Stomach (tissue), 9 donors: ENCODE measurements around the gene SRSF3. TPM values are rescaled to one million over a fixed set of nuclear protein-coding genes. Genes with fewer than 3 reads are reported as not detected.
A peak's percentile ranks its signal among the peaks of the same experiment; 100 is the strongest.

Experiments used
- DNase-seq, 2 donors: peaks; one replicate each; pipeline versions ENCODE4 v3.0.0 to v3.0.0-alpha.2; 2013 to 2019
- H3K27ac ChIP-seq, 5 donors: fragments of 200-600 bp in 4 of 5; sonication (generic) in 4 of 5; one replicate each; pipeline ENCODE4 v1.5.1; 2013 to 2019; ENCODE audit warnings: mild to moderate bottlenecking in 1 of 5, moderate library complexity in 1 of 5
- H3K27me3 ChIP-seq, 3 donors: fragments of 200-600 bp; sonication (generic); one replicate each; pipeline ENCODE4 v1.5.1; 2017 to 2019; ENCODE audit warnings: mixed run types in 1 of 3
- H3K36me3 ChIP-seq, 4 donors: fragments of 200-600 bp; sonication (generic); 1 replicate in 3 of 4; 2 replicates in 1 of 4; pipeline ENCODE4 v1.5.1; 2016 to 2019
- H3K4me1 ChIP-seq, 4 donors: fragments of 200-600 bp; sonication (generic); one replicate each; pipeline ENCODE4 v1.5.1; 2016 to 2019
- H3K4me3 ChIP-seq, 4 donors: fragments of 200-600 bp; sonication (generic) in 3 of 4; one replicate each; pipeline ENCODE4 v1.5.1; 2016 to 2019; ENCODE audit warnings: mild to moderate bottlenecking in 1 of 4
- H3K9me3 ChIP-seq, 4 donors: fragments of 200-600 bp; sonication (generic); one replicate each; pipeline ENCODE4 v1.5.1; 2016 to 2019
- EP300 ChIP-seq: sonication (generic); formaldehyde crosslinking; IDR thresholded peaks from one replicate; pipeline ENCODE4 v1.6.1; 2017; ENCODE audit warnings: antibody characterized with exemption
- POLR2A ChIP-seq, 4 donors: fragments of 450-650 bp; IDR thresholded peaks; one replicate each; pipeline ENCODE4 v1.6.1; 2016; ENCODE audit warnings: antibody characterized with exemption in 4 of 4, control low read depth in 2 of 4, mild to moderate bottlenecking in 1 of 4, moderate library complexity in 1 of 4
- POLR2AphosphoS5 ChIP-seq, 3 donors: sonication (generic); formaldehyde crosslinking; IDR thresholded peaks; one replicate each; pipeline ENCODE4 v1.6.1; 2016; ENCODE audit warnings: antibody characterized with exemption in 3 of 3
- WGBS, 5 donors: extraction: QIAGEN DNeasy Blood & Tissue Kit in 3 of 5; methylation state at CpG; one replicate each; pipeline versions ENCODE4 v1.1.5 to v1.1.7; 2013 to 2018; 5-methylcytosine and 5-hydroxymethylcytosine counted together
- intact Hi-C: fragments of 100-400 bp; cut with DNase I; formaldehyde crosslinking; loops from one replicate; pipeline ENCODE4 v1.15.1; 2023; ENCODE audit warnings: low total_unique reads
- polyA plus RNA-seq, 3 donors: library from polyadenylated mRNA; stranded (reverse); fragments of 200-250 nt; gene quantifications; one replicate each; pipeline ENCODE4 v1.2.3, GENCODE V29; 2013
- total RNA-seq, 5 donors: library from RNA; depleted of rRNA; stranded (reverse); fragments of >200 nt; gene quantifications; one replicate each; pipeline versions ENCODE4 v1.1.0 to v1.2.3, GENCODE V29; 2014 to 2016
- TF ChIP-seq, protein P1 (sequence below), 7 experiments: fragments of 450-650 bp in 4 of 7; fragments of 200-600 bp in 3 of 7; sonication (generic) in 3 of 7; IDR thresholded peaks; one replicate each; pipeline ENCODE4 v1.5.1; 2016 to 2019; ENCODE audit warnings: antibody characterized with exemption in 7 of 7, control low read depth in 2 of 7, mild to moderate bottlenecking in 1 of 7
- donor health status: healthy with polysubstance abuse.
- donor health status: Bipolar disorder and iron deficiency.
- donor health status: healthy.

Gene SRSF3
- total and polyA plus RNA-seq, 8 donors, result 77.2 to 250 (median 146) TPM

DNA sequence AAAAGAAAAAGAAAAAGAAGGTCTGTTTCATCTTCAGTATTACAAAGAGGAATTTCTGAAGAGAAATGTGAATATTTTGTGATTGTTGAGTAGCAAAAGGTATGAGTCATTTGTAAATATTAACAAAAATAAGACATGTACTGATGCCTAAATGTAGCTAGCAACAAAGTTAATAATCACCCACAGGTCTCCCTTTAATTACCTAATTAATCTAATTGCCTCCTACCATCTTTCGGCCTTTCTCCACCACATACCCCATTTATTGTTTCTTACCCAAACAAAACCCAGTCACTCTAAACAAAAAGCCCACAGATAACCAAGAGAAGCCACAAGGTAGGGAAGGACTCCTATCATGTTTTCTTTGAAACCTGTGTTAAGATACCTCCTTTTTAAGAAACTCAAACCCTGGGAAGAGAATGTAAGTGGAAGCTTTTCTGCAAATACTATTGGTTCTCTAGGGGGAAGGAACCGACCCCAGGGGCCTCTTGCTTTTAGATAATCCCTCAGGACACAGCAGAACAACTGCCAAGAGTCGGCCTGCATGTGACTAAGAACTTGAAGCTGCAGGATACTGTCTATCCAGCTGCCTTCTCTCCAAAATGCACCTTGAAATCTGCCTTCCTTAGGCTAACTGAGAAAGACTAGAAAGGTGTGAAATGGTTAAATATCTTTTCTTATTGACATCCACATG, 30.8 kb upstream of the SRSF3 start:
- Histone ChIP-seq H3K27me3 (no peaks in the 10 kb centered on the region), H3K9me3 (no peaks in the 10 kb centered on the region), H3K36me3 (no peaks in the 10 kb centered on the region), H3K4me1 (peaks cover 0 to 11% (median 0%) of the 10 kb centered on the region in 4 donors), H3K27ac (no peak overlapping the region), H3K4me3 (no peak overlapping the region)
- TF ChIP-seq, protein P1, sequence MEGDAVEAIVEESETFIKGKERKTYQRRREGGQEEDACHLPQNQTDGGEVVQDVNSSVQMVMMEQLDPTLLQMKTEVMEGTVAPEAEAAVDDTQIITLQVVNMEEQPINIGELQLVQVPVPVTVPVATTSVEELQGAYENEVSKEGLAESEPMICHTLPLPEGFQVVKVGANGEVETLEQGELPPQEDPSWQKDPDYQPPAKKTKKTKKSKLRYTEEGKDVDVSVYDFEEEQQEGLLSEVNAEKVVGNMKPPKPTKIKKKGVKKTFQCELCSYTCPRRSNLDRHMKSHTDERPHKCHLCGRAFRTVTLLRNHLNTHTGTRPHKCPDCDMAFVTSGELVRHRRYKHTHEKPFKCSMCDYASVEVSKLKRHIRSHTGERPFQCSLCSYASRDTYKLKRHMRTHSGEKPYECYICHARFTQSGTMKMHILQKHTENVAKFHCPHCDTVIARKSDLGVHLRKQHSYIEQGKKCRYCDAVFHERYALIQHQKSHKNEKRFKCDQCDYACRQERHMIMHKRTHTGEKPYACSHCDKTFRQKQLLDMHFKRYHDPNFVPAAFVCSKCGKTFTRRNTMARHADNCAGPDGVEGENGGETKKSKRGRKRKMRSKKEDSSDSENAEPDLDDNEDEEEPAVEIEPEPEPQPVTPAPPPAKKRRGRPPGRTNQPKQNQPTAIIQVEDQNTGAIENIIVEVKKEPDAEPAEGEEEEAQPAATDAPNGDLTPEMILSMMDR (IDR thresholded peaks at IDR 0.05), result no peak
- TF ChIP-seq POLR2A (IDR thresholded peaks at IDR 0.05), result no peak
- 48 to 61% (median 57%) methylated on average over 3 of the region's 3 CpGs for WGBS, 5 donors
- intact Hi-C loops, result no loop called here
- DNase-seq, result no peak

DNA sequence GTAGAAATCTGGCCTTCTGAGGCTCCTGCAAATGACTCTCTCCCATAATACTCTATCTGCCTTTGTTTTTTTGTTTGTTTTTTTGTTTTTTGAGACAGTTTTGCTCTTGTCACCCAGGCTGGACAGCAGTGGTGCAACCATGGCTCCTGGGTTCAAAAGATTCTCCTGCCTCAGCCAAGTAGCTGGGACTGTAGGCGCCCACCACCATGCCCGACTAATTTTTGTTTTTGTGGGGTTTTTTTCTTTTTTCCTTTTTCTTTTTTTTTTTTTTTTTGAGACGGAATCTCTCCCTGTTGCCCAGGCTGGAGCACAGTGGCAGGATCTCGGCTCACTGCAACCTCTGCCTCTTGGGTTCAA, 30.3 kb upstream of the SRSF3 start:
- H3K36me3 ChIP-seq, result no peaks in the 10 kb centered on the region
- no peaks in the 10 kb centered on the region for H3K27me3 ChIP-seq
- TF ChIP-seq, protein P1 (IDR thresholded peaks at IDR 0.05), result no peak
- TF ChIP-seq EP300, result no peak
- TF ChIP-seq POLR2AphosphoS5 (IDR thresholded peaks at IDR 0.05), result no peak
- no peak for TF ChIP-seq POLR2A (IDR thresholded peaks at IDR 0.05)
- DNase-seq, result no peak
- intact Hi-C loops, result no loop called here
- H3K9me3 ChIP-seq, result no peaks in the 10 kb centered on the region
- no peak overlapping the region for H3K4me3 ChIP-seq
- no peak overlapping the region for H3K27ac ChIP-seq
- H3K4me1 ChIP-seq, result peaks cover 0 to 6% (median 0%) of the 10 kb centered on the region in 4 donors
- 89 to 95% (median 92%) methylated on average over 3 to 4 of the region's 4 CpGs for WGBS, 5 donors

DNA sequence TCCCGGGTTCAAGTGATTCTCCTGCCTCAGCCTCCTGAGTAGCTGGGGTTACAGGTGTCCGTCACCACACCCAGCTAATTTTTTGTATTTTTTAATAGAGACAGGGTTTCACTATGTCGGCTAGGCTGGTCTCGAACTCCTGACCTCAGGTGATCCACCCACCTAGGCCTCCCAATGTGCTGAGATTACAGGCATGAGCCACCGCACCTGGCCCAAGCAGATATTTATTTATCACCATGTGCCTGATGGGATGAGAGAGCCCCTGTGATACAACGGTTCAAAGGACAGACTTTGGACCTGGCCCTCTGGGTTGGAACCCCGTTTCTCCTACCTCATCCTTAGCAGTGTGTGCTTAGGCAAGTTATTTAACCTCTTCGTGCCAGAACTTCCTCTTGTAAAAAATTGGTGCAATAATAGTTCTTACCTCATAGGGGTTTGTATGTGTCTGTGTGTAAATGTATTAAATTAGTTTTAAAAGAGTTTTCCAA, 27.7 kb upstream of the SRSF3 start:
- intact Hi-C loops, result no loop called here
- Histone ChIP-seq H3K4me3 (no peak overlapping the region), H3K4me1 (no peaks in the 10 kb centered on the region), H3K9me3 (peaks cover 0 to 4% (median 0%) of the 10 kb centered on the region in 4 donors), H3K27me3 (no peaks in the 10 kb centered on the region), H3K27ac (no peak overlapping the region), H3K36me3 (no peaks in the 10 kb centered on the region)
- whole genome bisulfite sequencing, 5 donors, result 68 to 86% (median 76%) methylated on average over 8 of the region's 8 CpGs
- TF ChIP-seq POLR2AphosphoS5 (IDR thresholded peaks at IDR 0.05) (no peak), EP300 (no peak), POLR2A (IDR thresholded peaks at IDR 0.05) (no peak)
- TF ChIP-seq, protein P1 (IDR thresholded peaks at IDR 0.05), result no peak
- peak in 1 of 2 donors; percentile 15 for DNase-seq

DNA sequence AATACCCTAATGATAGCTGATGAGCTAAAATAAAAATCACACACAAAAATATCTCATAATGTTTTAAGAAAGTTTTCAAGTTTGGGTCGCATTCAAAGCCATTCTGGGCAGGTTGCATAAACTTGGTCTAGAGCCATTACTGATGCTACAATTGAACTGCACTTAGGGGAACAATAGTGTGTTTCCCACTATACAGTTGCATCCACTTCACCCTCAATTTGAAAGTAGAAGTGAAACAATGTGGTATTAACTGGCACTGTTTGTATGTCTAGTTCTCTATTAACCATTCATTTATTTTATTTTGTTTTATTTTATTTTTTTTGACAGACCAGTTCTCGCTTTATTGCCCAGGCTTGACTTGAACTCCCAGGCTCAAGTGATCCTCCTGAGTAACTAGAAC, 23.9 kb upstream of the SRSF3 start:
- H3K27me3 ChIP-seq, result no peaks in the 10 kb centered on the region
- TF ChIP-seq, protein P1 (IDR thresholded peaks at IDR 0.05), result no peak
- no peak for TF ChIP-seq POLR2A (IDR thresholded peaks at IDR 0.05)
- TF ChIP-seq EP300, result no peak
- no peak for TF ChIP-seq POLR2AphosphoS5 (IDR thresholded peaks at IDR 0.05)
- no peak overlapping the region for H3K4me3 ChIP-seq
- H3K9me3 ChIP-seq, result peaks cover 0 to 7% (median 0%) of the 10 kb centered on the region in 4 donors
- H3K27ac ChIP-seq, result no peak overlapping the region
- WGBS, 5 donors, result 79 to 97% (median 90%) methylated on average over 2 of the region's 2 CpGs
- DNase-seq, result no peak
- intact Hi-C loops, result no loop called here
- H3K4me1 ChIP-seq, result no peaks in the 10 kb centered on the region
- H3K36me3 ChIP-seq, result no peaks in the 10 kb centered on the region
